SKM-1 treated with dmso at 0.1 percent for 144 hours (cell line): ENCODE measurements around the gene CBLB.

Experiments used
- DNase-seq: peaks from one replicate; lab custom pipeline; 2025; ENCODE audit not compliant: unreplicated experiment; lab: John Stamatoyannopoulos, UW

The CBLB gene

GRCh38 chr3:105876780-105877327 is 8.0 kb upstream of the CBLB start:
- DNase-seq = no peak

GRCh38 chr3:105869861-105870755 is 1.3 kb upstream of the CBLB start:
- DNase-seq = no peak

- DNase-seq = no peak
Observed at GRCh38 chr3:105869531-105869833, 670 bp upstream of the CBLB start.

- no peak for DNase-seq
Observed at GRCh38 chr3:105868431-105868741, 426 bp downstream of the CBLB start.

GRCh38 chr3:105867712-105868430 is 941 bp downstream of the CBLB start:
- no peak for DNase-seq

GRCh38 chr3:105866656-105867653 is 1.9 kb downstream of the CBLB start:
- no peak for DNase-seq

- DNase-seq = no peak
Observed at GRCh38 chr3:105865867-105866350, 2.9 kb downstream of the CBLB start.

GRCh38 chr3:105865016-105865623 is 3.7 kb downstream of the CBLB start:
- no peak for DNase-seq

GRCh38 chr3:105864212-105864611 is 4.6 kb downstream of the CBLB start:
- no peak for DNase-seq

GRCh38 chr3:105863608-105864007 is 5.2 kb downstream of the CBLB start:
- DNase-seq = no peak

- no peak for DNase-seq
Observed at GRCh38 chr3:105862217-105862616, 6.6 kb downstream of the CBLB start.

- DNase-seq = no peak
Observed at GRCh38 chr3:105860641-105861040, 8.2 kb downstream of the CBLB start.

- no peak for DNase-seq
Observed at GRCh38 chr3:105858017-105858416, 10.8 kb downstream of the CBLB start.

GRCh38 chr3:105857601-105858000 is 11.2 kb downstream of the CBLB start:
- DNase-seq = no peak

- DNase-seq = no peak
Observed at GRCh38 chr3:105856605-105857004, 12.2 kb downstream of the CBLB start.

- DNase-seq = no peak
Observed at GRCh38 chr3:105853801-105854432, 14.9 kb downstream of the CBLB start.

- DNase-seq = no peak
Observed at GRCh38 chr3:105851582-105851981, 17.2 kb downstream of the CBLB start.

GRCh38 chr3:105851176-105851575 is 17.6 kb downstream of the CBLB start:
- DNase-seq = no peak

- no peak for DNase-seq
Observed at GRCh38 chr3:105850593-105850992, 18.2 kb downstream of the CBLB start.

- no peak for DNase-seq
Observed at GRCh38 chr3:105848821-105849220, 20.0 kb downstream of the CBLB start.
